Thoracic aorta (tissue), 2 donors: ENCODE measurements around the gene SLC25A18. TPM values are rescaled to one million over a fixed set of nuclear protein-coding genes. Genes with fewer than 3 reads are reported as not detected.
"Not testable (repeated sequence)": the region's sequence is repeated elsewhere in the genome, so short reads cannot be mapped to it uniquely, and the experiment has no call there.

Source experiments
- ATAC-seq: fragments of 150-250 bp; one replicate; pipeline ENCODE4 v1.8.0; 2017; ENCODE audit warnings: low read depth; ENCODE audit not compliant: insufficient number of reproducible peaks, low FRiP score
- DNase-seq: peaks from one replicate; pipeline ENCODE4 v3.0.0-alpha.2; 2020; ENCODE audit warnings: low spot score
- H3K27ac ChIP-seq, 2 donors: fragments of 200-600 bp; sonication (generic); 1 replicate in 1 of 2; 2 replicates in 1 of 2; pipeline ENCODE4 v1.5.1; 2016; ENCODE audit warnings: mild to moderate bottlenecking in 2 of 2, moderate library complexity in 2 of 2
- H3K27me3 ChIP-seq: fragments of 200-600 bp; sonication (generic); replicated peaks from 2 replicates; pipeline ENCODE4 v1.6.0; 2016; ENCODE audit warnings: mild to moderate bottlenecking; ENCODE audit not compliant: insufficient read depth
- H3K36me3 ChIP-seq: fragments of 200-600 bp; sonication (generic); one replicate; pipeline ENCODE4 v1.5.1; 2016
- H3K4me1 ChIP-seq, 2 donors: fragments of 200-600 bp; sonication (generic); 1 replicate in 1 of 2; 2 replicates in 1 of 2; pipeline versions ENCODE4 v1.5.1 to v1.6.0; 2016; ENCODE audit warnings: low read depth in 2 of 2, mild to moderate bottlenecking in 1 of 2; ENCODE audit not compliant: control insufficient read depth in 1 of 2
- H3K4me3 ChIP-seq: fragments of 200-600 bp; sonication (generic); 2 replicates; pipeline ENCODE4 v1.5.1; 2016; ENCODE audit warnings: mild to moderate bottlenecking
- H3K9me3 ChIP-seq: fragments of 200-600 bp; sonication (generic); 2 replicates; pipeline ENCODE4 v1.5.1; 2016
- total RNA-seq, 2 donors: library from RNA; depleted of rRNA; stranded (reverse); fragments of >200 nt; gene quantifications; one replicate each; pipeline versions ENCODE4 v1.1.0 to v1.2.3, GENCODE V29; 2016
- TF ChIP-seq, protein P1 (sequence below): fragments of 200-600 bp; sonication (generic); IDR thresholded peaks from one replicate; pipeline ENCODE4 v1.5.1; 2019; ENCODE audit warnings: antibody characterized with exemption

Gene SLC25A18
- total RNA-seq, 2 donors from 2014 or later: not detected

DNA sequence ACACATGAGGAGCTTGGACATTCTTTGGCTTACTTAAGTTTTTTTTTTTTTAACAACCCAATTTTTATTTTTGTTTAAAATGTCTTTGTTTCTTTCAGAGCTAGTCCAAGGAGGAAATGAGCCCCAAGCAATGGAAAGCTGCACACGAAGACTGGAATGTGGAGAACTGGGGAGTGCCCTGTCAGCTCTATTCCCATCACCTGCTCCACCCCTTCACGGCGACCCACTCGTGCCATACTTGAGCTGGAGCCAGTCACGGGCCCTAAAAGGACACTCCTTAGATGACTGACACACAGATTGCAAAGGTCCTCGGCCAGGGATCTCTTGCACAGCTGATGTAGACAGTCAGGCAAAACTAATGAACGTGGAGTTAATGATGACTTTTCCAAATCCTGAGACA, 10.6 kb upstream of the SLC25A18 start:
- Histone ChIP-seq H3K36me3 (no peaks in the 10 kb centered on the region), H3K9me3 (no peaks in the 10 kb centered on the region), H3K27ac (no peak overlapping the region), H3K4me1 (no peaks in the 10 kb centered on the region), H3K27me3 (no peaks in the 10 kb centered on the region), H3K4me3 (no peak overlapping the region)
- no peak for DNase-seq
- ATAC-seq: no peak
- TF ChIP-seq, protein P1, sequence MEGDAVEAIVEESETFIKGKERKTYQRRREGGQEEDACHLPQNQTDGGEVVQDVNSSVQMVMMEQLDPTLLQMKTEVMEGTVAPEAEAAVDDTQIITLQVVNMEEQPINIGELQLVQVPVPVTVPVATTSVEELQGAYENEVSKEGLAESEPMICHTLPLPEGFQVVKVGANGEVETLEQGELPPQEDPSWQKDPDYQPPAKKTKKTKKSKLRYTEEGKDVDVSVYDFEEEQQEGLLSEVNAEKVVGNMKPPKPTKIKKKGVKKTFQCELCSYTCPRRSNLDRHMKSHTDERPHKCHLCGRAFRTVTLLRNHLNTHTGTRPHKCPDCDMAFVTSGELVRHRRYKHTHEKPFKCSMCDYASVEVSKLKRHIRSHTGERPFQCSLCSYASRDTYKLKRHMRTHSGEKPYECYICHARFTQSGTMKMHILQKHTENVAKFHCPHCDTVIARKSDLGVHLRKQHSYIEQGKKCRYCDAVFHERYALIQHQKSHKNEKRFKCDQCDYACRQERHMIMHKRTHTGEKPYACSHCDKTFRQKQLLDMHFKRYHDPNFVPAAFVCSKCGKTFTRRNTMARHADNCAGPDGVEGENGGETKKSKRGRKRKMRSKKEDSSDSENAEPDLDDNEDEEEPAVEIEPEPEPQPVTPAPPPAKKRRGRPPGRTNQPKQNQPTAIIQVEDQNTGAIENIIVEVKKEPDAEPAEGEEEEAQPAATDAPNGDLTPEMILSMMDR: no peak

DNA sequence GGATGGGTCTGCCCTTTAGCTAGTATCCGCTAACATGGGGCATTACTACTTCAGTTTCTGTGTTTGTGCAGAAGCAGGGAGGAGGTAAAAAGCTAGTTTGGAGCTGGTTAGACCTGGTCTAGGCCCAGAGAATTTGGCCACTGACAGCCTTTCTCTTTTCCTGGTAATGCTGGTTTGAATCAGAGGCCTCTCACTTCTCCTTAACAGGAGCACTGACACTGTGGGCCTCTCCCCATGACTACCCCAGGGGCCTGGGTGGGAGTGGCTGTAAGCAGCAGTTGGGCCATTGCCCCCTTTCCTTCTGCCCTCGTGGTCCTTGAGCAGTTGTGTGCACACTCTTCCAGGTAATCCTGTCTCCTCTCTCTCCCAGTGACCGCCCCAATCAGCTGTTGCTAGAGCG, 8.5 kb upstream of the SLC25A18 start:
- H3K9me3 ChIP-seq: no peaks in the 10 kb centered on the region
- H3K4me1 ChIP-seq: no peaks in the 10 kb centered on the region
- no peak for ATAC-seq
- H3K4me3 ChIP-seq: no peak overlapping the region
- TF ChIP-seq, protein P1: no peak
- no peak for DNase-seq
- H3K27me3 ChIP-seq: no peaks in the 10 kb centered on the region
- H3K36me3 ChIP-seq: no peaks in the 10 kb centered on the region
- no peak overlapping the region for H3K27ac ChIP-seq

DNA sequence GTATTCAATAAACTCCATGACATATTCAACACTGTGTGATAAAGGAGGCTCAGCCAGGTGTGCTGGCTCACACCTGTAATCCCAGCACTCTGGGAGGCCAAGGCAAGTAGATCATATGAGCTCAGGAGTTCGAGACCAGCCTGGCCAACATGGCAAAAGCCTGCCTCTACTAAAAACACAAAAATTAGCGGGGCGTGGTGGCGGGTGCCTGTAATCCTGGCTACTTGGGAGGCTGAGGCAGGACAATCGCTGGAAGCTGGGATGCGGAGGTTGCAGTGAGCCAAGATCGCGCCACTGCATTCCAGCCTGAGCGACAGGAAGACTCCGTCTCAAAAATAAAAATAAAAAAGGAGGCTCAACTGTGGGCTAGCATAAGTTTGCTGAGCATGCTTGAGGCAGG, 4.1 kb upstream of the SLC25A18 start:
- H3K4me3 ChIP-seq: no peak overlapping the region
- H3K9me3 ChIP-seq: no peaks in the 10 kb centered on the region
- H3K27me3 ChIP-seq: no peaks in the 10 kb centered on the region
- ATAC-seq: no peak
- H3K36me3 ChIP-seq: no peaks in the 10 kb centered on the region
- H3K4me1 ChIP-seq: peaks cover 4 to 22% of the 10 kb centered on the region in 2 donors
- TF ChIP-seq, protein P1: no peak
- no peak for DNase-seq
- H3K27ac ChIP-seq: no peak overlapping the region

DNA sequence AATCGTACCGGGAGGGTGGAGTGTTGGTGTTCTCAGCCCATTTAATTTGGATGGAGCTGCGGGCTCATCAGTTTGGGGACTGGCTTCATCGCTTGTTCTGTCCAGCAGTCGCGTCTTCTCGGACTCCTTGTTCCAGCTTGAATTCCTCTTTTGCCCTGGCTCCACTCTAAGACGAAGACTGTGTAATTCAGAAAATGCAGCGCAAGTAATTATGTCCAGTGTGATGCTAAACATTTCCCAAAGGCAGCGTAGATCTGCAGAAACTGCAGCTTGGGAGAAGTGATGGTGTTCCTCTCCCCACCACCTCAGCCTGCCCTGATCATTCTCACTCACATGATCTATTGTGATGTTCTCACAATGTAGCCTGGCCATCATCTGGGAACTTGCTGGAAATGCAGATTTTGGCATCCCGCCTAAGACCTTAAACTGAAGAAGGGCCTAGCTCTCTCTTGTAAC, 666 bp downstream of the SLC25A18 start:
- TF ChIP-seq, protein P1: no peak
- H3K36me3 ChIP-seq: no peaks in the 10 kb centered on the region
- H3K9me3 ChIP-seq: no peaks in the 10 kb centered on the region
- H3K27ac ChIP-seq: no peak overlapping the region
- ATAC-seq (no peak), DNase-seq (no peak)
- peaks cover 4 to 22% of the 10 kb centered on the region in 2 donors for H3K4me1 ChIP-seq
- H3K4me3 ChIP-seq: no peak overlapping the region
- no peaks in the 10 kb centered on the region for H3K27me3 ChIP-seq

DNA sequence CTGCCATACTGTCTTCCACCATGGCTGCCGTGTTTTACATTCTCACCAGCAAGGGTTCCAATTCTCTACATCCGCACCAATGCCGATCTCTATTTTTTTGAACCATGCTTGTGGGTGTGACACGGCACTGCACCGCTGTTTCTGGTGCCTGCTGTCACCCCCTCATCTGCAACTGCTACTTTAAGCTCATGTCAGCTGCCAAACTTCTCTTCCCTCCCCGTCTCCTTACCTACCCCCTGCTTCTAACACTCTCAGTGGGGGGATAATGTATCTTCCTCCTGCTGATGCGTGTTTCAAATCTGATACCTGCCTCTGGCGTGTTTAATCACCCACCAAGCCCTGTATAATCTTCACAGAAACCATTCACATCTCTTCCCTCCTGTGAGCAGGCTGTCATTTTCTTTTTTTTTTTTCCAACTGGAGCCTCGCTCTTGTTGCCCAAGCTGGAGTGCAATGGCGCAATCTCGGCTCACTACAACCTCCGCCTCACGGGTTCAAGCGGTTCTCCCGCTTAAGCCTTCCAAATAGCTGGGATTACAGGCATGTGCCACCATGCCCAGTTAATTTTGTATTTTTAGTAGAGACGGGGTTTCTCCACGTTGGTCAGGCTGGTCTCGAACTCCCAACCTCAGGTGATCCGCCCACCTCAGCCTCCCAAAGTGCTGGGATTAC, 2.9 kb downstream of the SLC25A18 start:
- not testable (repeated sequence) for H3K27ac ChIP-seq

DNA sequence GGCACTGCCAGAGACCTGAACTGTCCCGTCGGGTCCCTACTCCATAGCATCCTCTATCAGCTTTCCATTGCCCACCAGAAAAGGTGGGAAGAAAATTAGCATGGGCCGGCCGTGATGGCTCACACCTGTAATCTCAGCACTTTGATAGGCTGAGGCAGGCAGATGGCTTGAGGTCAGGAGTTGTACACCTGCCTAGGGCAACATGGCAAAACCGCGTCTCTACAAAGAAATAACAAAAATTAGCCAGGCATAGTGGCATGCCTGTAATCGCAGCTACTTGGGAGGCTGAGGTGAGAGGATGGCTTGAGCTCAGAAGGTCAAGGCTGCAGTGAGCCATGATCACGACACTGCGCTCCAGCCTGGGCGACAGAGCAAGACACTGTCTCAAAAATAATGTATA, 3.5 kb downstream of the SLC25A18 start:
- TF ChIP-seq, protein P1: no peak
- Histone ChIP-seq H3K27me3 (no peaks in the 10 kb centered on the region), H3K9me3 (no peaks in the 10 kb centered on the region), H3K4me3 (no peak overlapping the region), H3K27ac (no peak overlapping the region), H3K36me3 (no peaks in the 10 kb centered on the region), H3K4me1 (peaks cover 4 to 47% of the 10 kb centered on the region in 2 donors)
- no peak for DNase-seq
- ATAC-seq: no peak

More for the DNA sequence above, 2.9 kb downstream of the SLC25A18 start:
- not testable (repeated sequence) for H3K4me3 ChIP-seq, H3K27me3 ChIP-seq, ATAC-seq, H3K9me3 ChIP-seq, H3K36me3 ChIP-seq, DNase-seq
- H3K4me1 ChIP-seq: peaks cover 4 to 41% of the 10 kb centered on the region in 2 donors
